Colonic mucosa (tissue), 4 donors: Measurements from ENCODE around the gene MEF2D. TPM values are rescaled to one million over a fixed set of nuclear protein-coding genes. Genes with fewer than 3 reads are reported as not detected.

Experiments
- DNase-seq: peaks from one replicate; pipeline ENCODE4 v3.0.0-alpha.2; 2020
- H3K27ac ChIP-seq: fragments of 200-600 bp; one replicate; pipeline ENCODE4 v1.8.0; 2021
- H3K27me3 ChIP-seq: fragments of 200-600 bp; one replicate; pipeline ENCODE4 v1.8.0; 2021
- H3K36me3 ChIP-seq: fragments of 200-600 bp; one replicate; pipeline ENCODE4 v1.8.0; 2021
- H3K4me1 ChIP-seq: fragments of 200-600 bp; one replicate; pipeline ENCODE4 v1.8.0; 2021; ENCODE audit warnings: mild to moderate bottlenecking
- H3K4me3 ChIP-seq: fragments of 200-600 bp; one replicate; pipeline ENCODE4 v1.8.0; 2021
- H3K9ac ChIP-seq, 2 donors: one replicate each; pipeline ENCODE4 v1.7.0; 2013; ENCODE audit warnings: control low read depth in 2 of 2, low read depth in 2 of 2, low read length in 2 of 2
- H3K9me3 ChIP-seq: fragments of 200-600 bp; one replicate; pipeline ENCODE4 v1.8.0; 2021
- intact Hi-C: fragments of 100-400 bp; cut with DNase I; formaldehyde crosslinking; loops from one replicate; pipeline ENCODE4 v1.14.1; 2022
- total RNA-seq, 2 donors: library from RNA; stranded (reverse); fragmentation: NEBNext Ultra II Directional in 1 of 2; extraction: Animal tissue kit (Norgen Biotek cat#: 25700) in 1 of 2; gene quantifications; one replicate each; pipeline ENCODE4 v1.2.1, GENCODE V29; 2021
- TF ChIP-seq, protein P1 (sequence below): fragments of 200-600 bp; IDR thresholded peaks from one replicate; pipeline ENCODE4 v1.8.0; 2022; ENCODE audit warnings: antibody characterized with exemption, mild to moderate bottlenecking
- donor health status: healthy.
- donor health status: DM: no; HTN: no; CAD: no.
- donor health status: DM: no; HTN: no; CAD: no.

Gene MEF2D
- total RNA-seq, 2 donors from 2014 or later, result 32.3 to 49.9 TPM

DNA sequence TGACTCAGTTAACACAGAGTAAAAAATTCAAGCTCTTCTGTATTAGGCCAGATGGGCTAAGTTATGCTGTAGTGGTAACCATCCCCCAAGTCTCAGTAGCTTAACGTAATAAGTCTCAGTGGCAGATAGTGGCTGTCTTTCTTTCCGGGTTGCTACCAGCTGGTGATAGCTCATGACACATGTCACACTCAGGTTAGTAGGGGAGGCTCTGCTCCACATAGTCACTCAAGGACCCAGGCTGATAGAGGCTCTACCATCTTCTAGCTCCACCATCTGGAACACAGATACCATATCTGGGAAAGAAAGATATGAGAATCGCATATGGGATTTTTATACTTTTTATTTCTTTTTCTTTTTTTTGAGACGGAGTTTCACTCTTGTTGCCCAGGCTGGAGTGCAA is 16.2 kb upstream of the MEF2D start:
- DNase-seq, result no peak
- no peak overlapping the region for H3K4me3 ChIP-seq
- TF ChIP-seq, protein P1, sequence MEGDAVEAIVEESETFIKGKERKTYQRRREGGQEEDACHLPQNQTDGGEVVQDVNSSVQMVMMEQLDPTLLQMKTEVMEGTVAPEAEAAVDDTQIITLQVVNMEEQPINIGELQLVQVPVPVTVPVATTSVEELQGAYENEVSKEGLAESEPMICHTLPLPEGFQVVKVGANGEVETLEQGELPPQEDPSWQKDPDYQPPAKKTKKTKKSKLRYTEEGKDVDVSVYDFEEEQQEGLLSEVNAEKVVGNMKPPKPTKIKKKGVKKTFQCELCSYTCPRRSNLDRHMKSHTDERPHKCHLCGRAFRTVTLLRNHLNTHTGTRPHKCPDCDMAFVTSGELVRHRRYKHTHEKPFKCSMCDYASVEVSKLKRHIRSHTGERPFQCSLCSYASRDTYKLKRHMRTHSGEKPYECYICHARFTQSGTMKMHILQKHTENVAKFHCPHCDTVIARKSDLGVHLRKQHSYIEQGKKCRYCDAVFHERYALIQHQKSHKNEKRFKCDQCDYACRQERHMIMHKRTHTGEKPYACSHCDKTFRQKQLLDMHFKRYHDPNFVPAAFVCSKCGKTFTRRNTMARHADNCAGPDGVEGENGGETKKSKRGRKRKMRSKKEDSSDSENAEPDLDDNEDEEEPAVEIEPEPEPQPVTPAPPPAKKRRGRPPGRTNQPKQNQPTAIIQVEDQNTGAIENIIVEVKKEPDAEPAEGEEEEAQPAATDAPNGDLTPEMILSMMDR, result no peak
- intact Hi-C loops, result no loop called here
- H3K9me3 ChIP-seq, result no peaks in the 10 kb centered on the region
- no peaks in the 10 kb centered on the region for H3K4me1 ChIP-seq
- H3K27me3 ChIP-seq, result no peaks in the 10 kb centered on the region
- H3K36me3 ChIP-seq, result no peaks in the 10 kb centered on the region
- H3K27ac ChIP-seq, result no peak overlapping the region
- no peak overlapping the region for H3K9ac ChIP-seq

DNA sequence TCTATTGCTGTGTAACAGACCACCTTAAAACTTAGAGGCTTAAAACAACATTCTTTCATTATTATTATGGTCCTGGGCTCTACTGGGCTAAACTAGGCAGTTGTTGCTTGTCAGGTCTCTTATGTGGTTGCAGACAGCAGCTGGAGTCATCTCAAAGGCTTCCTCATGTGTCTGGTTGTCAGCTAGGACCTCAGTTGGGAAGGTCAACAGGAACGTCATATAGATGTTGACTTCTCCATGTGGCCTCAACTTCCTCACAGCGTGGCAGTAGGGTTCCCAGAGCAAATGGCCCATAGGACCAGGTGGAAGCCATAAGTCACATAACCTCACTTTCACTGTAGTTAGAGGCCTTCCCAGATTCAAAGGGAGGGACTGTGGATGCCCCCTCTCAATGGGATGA is 15.4 kb upstream of the MEF2D start:
- Histone ChIP-seq H3K27me3 (no peaks in the 10 kb centered on the region), H3K27ac (no peak overlapping the region), H3K36me3 (no peaks in the 10 kb centered on the region), H3K9me3 (no peaks in the 10 kb centered on the region), H3K4me3 (no peak overlapping the region), H3K9ac (no peak overlapping the region), H3K4me1 (no peaks in the 10 kb centered on the region)
- TF ChIP-seq, protein P1, result no peak
- no peak for DNase-seq
- intact Hi-C loops, result no loop called here

DNA sequence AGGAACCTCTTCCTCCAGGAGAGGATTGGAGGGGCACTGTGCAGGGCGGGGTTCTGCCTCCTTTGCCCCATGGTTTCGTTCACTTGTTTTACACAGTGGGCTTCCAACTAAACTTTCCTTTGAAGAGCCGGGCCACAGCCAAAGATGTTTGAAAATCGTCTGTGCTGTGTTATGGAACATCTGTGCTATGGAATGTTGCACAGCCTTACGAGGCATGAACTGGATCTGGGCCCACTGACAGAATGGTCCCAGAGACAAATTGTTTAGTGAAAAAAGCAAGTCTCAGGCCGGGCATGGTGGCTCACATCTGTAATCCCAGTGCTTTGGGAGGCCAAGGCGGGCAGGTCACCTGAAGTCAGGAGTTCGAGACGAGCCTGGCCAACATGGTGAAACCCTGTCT is 12.6 kb upstream of the MEF2D start:
- H3K4me1 ChIP-seq, result no peaks in the 10 kb centered on the region
- no peak overlapping the region for H3K9ac ChIP-seq
- no peaks in the 10 kb centered on the region for H3K27me3 ChIP-seq
- no peaks in the 10 kb centered on the region for H3K36me3 ChIP-seq
- no peak for DNase-seq
- intact Hi-C loops, result loop anchor here (5.0 kb wide), 1 partner anchor 59 kb away; the partner anchor contains the start of gene IQGAP3
- TF ChIP-seq, protein P1, result no peak
- no peak overlapping the region for H3K4me3 ChIP-seq
- H3K27ac ChIP-seq, result no peak overlapping the region
- H3K9me3 ChIP-seq, result no peaks in the 10 kb centered on the region

DNA sequence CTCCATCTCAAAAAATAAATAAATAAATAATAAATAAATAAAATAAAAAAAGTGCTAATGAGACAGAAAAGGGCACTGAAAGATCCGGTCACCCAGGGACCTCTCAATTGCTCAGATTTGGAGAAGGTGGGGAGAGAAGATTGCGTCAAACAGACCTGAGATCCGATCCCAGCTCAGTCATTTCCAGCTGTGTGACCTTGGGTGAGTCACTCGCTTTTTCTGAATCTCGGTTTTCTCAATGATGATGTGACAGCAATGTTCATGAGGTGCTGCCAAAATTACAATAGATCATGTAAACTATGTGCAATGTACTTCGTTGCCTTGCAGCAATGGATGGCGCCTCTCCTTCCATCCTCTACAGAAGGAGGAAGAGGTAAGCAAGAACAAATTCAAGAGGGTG is 11.1 kb upstream of the MEF2D start:
- DNase-seq, result no peak
- no peak overlapping the region for H3K9ac ChIP-seq
- no peaks in the 10 kb centered on the region for H3K27me3 ChIP-seq
- no peak overlapping the region for H3K4me3 ChIP-seq
- TF ChIP-seq, protein P1, result no peak
- H3K36me3 ChIP-seq, result no peaks in the 10 kb centered on the region
- no peak overlapping the region for H3K27ac ChIP-seq
- intact Hi-C loops, result loop anchor here (5.0 kb wide), 1 partner anchor 61 kb away; the partner anchor contains the start of gene IQGAP3
- H3K4me1 ChIP-seq, result no peaks in the 10 kb centered on the region
- H3K9me3 ChIP-seq, result no peaks in the 10 kb centered on the region

DNA sequence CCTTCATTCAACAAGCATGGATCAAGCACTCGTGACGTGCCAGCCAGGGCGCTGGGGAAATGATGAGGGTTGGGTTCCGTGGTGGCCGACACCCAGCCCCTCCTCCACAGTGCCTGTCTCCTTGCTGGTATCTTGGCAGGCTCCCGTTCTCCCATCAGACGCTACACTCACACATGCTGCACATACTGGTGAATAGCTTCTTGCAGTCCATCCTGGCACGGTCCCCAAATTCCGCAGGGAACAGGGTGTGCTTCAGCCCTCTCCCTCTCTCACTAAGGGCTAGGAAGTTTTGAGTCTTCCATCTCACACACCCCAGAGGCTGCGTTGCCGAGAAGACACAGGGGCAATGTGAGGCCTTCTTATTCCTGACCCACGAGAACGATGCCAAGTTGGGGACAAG is 10.1 kb upstream of the MEF2D start:
- H3K4me1 ChIP-seq, result peaks cover 3% of the 10 kb centered on the region
- no peak overlapping the region for H3K4me3 ChIP-seq
- H3K9me3 ChIP-seq, result no peaks in the 10 kb centered on the region
- H3K27ac ChIP-seq, result no peak overlapping the region
- H3K27me3 ChIP-seq, result no peaks in the 10 kb centered on the region
- no peaks in the 10 kb centered on the region for H3K36me3 ChIP-seq
- no peak overlapping the region for H3K9ac ChIP-seq
- intact Hi-C loops, result loop anchor here (5.0 kb wide), 1 partner anchor 62 kb away; the partner anchor contains the start of gene IQGAP3
- DNase-seq, result peak; percentile 51
- TF ChIP-seq, protein P1, result no peak
